Tibial nerve (tissue), 4 donors: ENCODE measurements around the gene MYD88.

Experiments used
- CTCF ChIP-seq, 5 experiments: fragments of 200-600 bp in 3 of 5; fragments of 450-650 bp in 2 of 5; sonication (generic) in 3 of 5; IDR thresholded peaks; one replicate each; pipeline ENCODE4 v1.5.1; 2016 to 2019; ENCODE audit warnings: antibody characterized with exemption in 5 of 5, mild to moderate bottlenecking in 3 of 5, moderate library complexity in 2 of 5
- EP300 ChIP-seq, 2 donors: sonication (generic); formaldehyde crosslinking; IDR thresholded peaks; one replicate each; pipeline ENCODE4 v1.6.1; 2017; ENCODE audit warnings: antibody characterized with exemption in 2 of 2, mild to moderate bottlenecking in 1 of 2
- POLR2A ChIP-seq, 2 donors: fragments of 450-650 bp; IDR thresholded peaks; one replicate each; pipeline ENCODE4 v1.6.1; 2017; ENCODE audit warnings: antibody characterized with exemption in 2 of 2, mild to moderate bottlenecking in 2 of 2, moderate library complexity in 2 of 2

- TF ChIP-seq CTCF (IDR thresholded peaks at IDR 0.05) (no peak), POLR2A (IDR thresholded peaks at IDR 0.05) (no peak), EP300 (IDR thresholded peaks at IDR 0.05) (no peak)
These were observed 7.8 kb upstream of the MYD88 start for GRCh38 chr3:38130631-38131065.
